Heart right ventricle (tissue), 16 donors: ENCODE results near the gene OSBPL10. TPM values are rescaled to one million over a fixed set of nuclear protein-coding genes. Genes with fewer than 3 reads are reported as not detected.

ENCODE experiments used
- ATAC-seq, 8 donors: fragments of 200-7000 bp; cut with Tn5 transposase; one replicate each; pipeline ENCODE4 v1.9.1; 2020; ENCODE audit warnings: mild to moderate bottlenecking in 8 of 8, moderate library complexity in 8 of 8, moderate number of reproducible peaks in 1 of 8
- DNase-seq, 2 donors: peaks; one replicate each; pipeline ENCODE4 v3.0.0-alpha.2; 2020
- H3K27ac ChIP-seq, 10 donors: fragments of 200-600 bp; sonication (generic) in 2 of 10; one replicate each; pipeline versions ENCODE4 v1.5.0 to v1.8.0; 2020 to 2022; ENCODE audit warnings: mild to moderate bottlenecking in 3 of 10
- H3K27me3 ChIP-seq, 7 donors: fragments of 200-600 bp; one replicate each; pipeline ENCODE4 v1.8.0; 2021 to 2022; ENCODE audit warnings: mild to moderate bottlenecking in 2 of 7
- H3K36me3 ChIP-seq, 9 donors: fragments of 200-600 bp; sonication (generic) in 1 of 9; one replicate each; pipeline versions ENCODE4 v1.5.0 to v1.8.0; 2020 to 2022; ENCODE audit warnings: mild to moderate bottlenecking in 2 of 9
- H3K4me1 ChIP-seq, 9 donors: fragments of 200-600 bp; sonication (generic) in 1 of 9; one replicate each; pipeline versions ENCODE4 v1.5.0 to v1.8.0; 2020 to 2022; ENCODE audit warnings: mild to moderate bottlenecking in 4 of 9
- H3K4me3 ChIP-seq, 10 donors: fragments of 200-600 bp; sonication (generic) in 2 of 10; one replicate each; pipeline versions ENCODE4 v1.5.0 to v1.8.0; 2020 to 2022; ENCODE audit warnings: mild to moderate bottlenecking in 7 of 10, moderate library complexity in 2 of 10
- H3K9me3 ChIP-seq, 11 donors: fragments of 200-600 bp in 10 of 11; sonication (generic) in 2 of 11; one replicate each; pipeline versions ENCODE4 v1.5.0 to v1.8.0; 2013 to 2022; ENCODE audit warnings: mild to moderate bottlenecking in 2 of 11, control low read depth in 1 of 11, moderate library complexity in 1 of 11
- WGBS, 2 donors: extraction: QIAGEN DNeasy Blood & Tissue Kit; methylation state at CpG; one replicate each; pipeline ENCODE4 v1.1.7; 2013; ENCODE audit warnings: inconsistent platforms in 1 of 2; 5-methylcytosine and 5-hydroxymethylcytosine counted together
- intact Hi-C, 10 donors: fragments of 100-400 bp; cut with DNase I; formaldehyde crosslinking; loops; one replicate each; pipeline versions ENCODE4 v1.11.1 to v1.14.2; 2022
- polyA plus RNA-seq, 2 donors: library from polyadenylated mRNA; stranded (reverse); fragments of 200-250 nt; gene quantifications; one replicate each; pipeline ENCODE4 v1.2.3, GENCODE V29; 2013
- total RNA-seq, 10 donors: library from RNA; stranded (reverse); fragmentation: NEBNext Ultra II Directional in 3 of 10; extraction: Animal tissue kit (Norgen Biotek cat#: 25700) in 3 of 10; gene quantifications; one replicate each; pipeline versions ENCODE4 v1.2.1 to v1.2.4, GENCODE V29; 2021 to 2023
- TF ChIP-seq, protein P1 (sequence below), 9 donors: fragments of 200-600 bp; sonication (generic) in 2 of 9; IDR thresholded peaks; one replicate each; pipeline versions ENCODE4 v1.5.0 to v1.8.0; 2021 to 2022; ENCODE audit warnings: antibody characterized with exemption in 9 of 9, mild to moderate bottlenecking in 5 of 9, moderate library complexity in 1 of 9
- donor health status: Arrhythmogenic right ventricular cardiomyopathy.
- donor health status: ischemic (EF 13 %, LVEDD 7.1; RV severe dilation, severe dysfunction).
- donor health status: healthy with polysubstance abuse.
- donor health status: DM: no; HTN: yes; CAD: no.
- donor health status: DM: no; HTN: no; CAD: no.
- donor health status: ischemic (EF 25% LVEDD 6.9; RV normal size, moderate dysfunction).
- donor health status: ischemic (EF 25% LVEDD 5.7; RV mildly dilated, moderate dysfunction).
- donor health status: healthy.
- donor health status: DM: yes; HTN: yes; CAD: no.
- donor health status: Ischemic cardiomyopathy.
- donor health status: ischemic (EF 35%, LVEDD 5.7; RV mildly dilated, moderate dysfunction).
- donor health status: nonischemic (EF 11% LVEDD 7.7; RV severe dilation, severe dysfunction).
- donor health status: DM: yes; HTN: yes; CAD: no.
- donor health status: PGD.
- donor health status: ischemic (EF 29% LVEDD 5.4; RV normal size, mild dysfunction).
- donor health status: nonischemic (EF 23%, LVEDD 6.1; RV moderate dilation, normal function).

OSBPL10 gene
- total and polyA plus RNA-seq, 12 donors: 1.2 to 8.5 (median 4.1) TPM

DNA sequence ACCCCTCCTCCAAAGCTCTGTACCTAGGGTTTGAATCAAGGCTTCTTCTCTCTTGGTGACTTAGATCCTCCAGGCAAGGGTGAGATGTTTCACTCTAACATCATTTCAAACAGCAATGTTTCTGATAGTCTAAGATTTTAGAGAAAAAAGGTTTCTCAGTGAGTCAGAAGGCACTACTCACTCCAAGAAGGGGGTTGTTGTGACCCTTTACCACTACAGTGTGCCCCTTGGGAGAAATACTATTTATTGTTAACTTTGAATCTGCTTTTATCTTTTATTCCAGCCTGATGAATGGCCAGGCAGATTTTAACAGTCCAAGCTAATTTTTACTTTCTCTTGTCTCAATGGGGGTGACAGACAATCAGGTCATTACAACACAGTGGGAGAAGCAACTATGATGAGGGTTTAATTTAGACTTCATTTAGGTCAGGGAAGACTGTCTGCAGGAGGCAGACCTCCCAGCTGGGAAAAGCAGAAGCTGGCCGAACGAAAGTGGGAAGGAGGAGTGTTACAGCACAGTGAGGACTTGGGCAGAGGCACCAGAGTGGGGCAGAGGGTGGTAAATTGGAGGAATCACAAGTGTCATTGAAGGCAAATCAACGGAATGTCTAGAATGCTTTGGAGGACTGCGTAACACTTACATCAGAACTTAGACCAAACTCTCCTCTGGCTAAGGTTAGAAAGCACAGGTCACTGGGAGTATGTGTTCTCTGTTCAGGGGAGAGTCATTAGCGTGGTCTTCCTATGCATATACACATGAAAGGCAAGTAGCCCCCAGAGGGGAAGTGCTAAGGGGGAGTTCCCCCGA, 21.7 kb upstream of the OSBPL10 start:
- Histone ChIP-seq H3K4me1 (no peaks in the 10 kb centered on the region), H3K9me3 (no peaks in the 10 kb centered on the region), H3K27me3 (peaks cover 0 to 6% (median 0%) of the 10 kb centered on the region in 7 donors), H3K27ac (no peak overlapping the region), H3K36me3 (no peaks in the 10 kb centered on the region), H3K4me3 (no peak overlapping the region)
- 59 to 62% methylated on average over 6 of the region's 6 CpGs for WGBS, 2 donors
- intact Hi-C loops: no loop called here
- TF ChIP-seq, protein P1, sequence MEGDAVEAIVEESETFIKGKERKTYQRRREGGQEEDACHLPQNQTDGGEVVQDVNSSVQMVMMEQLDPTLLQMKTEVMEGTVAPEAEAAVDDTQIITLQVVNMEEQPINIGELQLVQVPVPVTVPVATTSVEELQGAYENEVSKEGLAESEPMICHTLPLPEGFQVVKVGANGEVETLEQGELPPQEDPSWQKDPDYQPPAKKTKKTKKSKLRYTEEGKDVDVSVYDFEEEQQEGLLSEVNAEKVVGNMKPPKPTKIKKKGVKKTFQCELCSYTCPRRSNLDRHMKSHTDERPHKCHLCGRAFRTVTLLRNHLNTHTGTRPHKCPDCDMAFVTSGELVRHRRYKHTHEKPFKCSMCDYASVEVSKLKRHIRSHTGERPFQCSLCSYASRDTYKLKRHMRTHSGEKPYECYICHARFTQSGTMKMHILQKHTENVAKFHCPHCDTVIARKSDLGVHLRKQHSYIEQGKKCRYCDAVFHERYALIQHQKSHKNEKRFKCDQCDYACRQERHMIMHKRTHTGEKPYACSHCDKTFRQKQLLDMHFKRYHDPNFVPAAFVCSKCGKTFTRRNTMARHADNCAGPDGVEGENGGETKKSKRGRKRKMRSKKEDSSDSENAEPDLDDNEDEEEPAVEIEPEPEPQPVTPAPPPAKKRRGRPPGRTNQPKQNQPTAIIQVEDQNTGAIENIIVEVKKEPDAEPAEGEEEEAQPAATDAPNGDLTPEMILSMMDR (IDR thresholded peaks at IDR 0.05): no peak
- ATAC-seq (peak in 1 of 8 donors; percentile 34), DNase-seq (no peak)

DNA sequence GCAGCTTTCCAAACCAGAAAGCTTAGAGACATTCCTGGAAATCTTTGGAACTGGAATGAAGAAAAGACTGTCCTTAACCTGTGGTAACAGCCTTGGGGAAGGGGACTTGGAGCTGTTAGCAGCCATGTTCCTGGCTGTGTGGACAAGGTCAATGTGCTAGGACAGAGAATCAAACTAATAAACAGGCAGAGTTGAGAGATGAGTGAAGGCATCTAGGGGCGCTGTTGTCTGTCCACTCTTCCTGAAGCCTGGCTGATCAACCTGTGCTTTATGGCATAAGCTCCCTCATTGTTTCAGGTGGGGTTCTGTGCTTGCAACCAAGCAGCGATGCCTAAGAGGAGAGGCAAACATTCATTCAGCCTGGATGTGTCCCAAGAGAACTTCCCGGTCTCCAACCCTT, 19.8 kb upstream of the OSBPL10 start:
- 78 to 80% methylated on average over 3 of the region's 3 CpGs for WGBS, 2 donors
- Histone ChIP-seq H3K4me3 (no peak overlapping the region), H3K9me3 (peaks cover 0 to under 1% (median 0%) of the 10 kb centered on the region in 11 donors), H3K36me3 (no peaks in the 10 kb centered on the region), H3K4me1 (no peaks in the 10 kb centered on the region), H3K27me3 (no peaks in the 10 kb centered on the region), H3K27ac (no peak overlapping the region)
- intact Hi-C loops: no loop called here
- DNase-seq (no peak), ATAC-seq (no peak)
- TF ChIP-seq, protein P1 (IDR thresholded peaks at IDR 0.05): no peak

DNA sequence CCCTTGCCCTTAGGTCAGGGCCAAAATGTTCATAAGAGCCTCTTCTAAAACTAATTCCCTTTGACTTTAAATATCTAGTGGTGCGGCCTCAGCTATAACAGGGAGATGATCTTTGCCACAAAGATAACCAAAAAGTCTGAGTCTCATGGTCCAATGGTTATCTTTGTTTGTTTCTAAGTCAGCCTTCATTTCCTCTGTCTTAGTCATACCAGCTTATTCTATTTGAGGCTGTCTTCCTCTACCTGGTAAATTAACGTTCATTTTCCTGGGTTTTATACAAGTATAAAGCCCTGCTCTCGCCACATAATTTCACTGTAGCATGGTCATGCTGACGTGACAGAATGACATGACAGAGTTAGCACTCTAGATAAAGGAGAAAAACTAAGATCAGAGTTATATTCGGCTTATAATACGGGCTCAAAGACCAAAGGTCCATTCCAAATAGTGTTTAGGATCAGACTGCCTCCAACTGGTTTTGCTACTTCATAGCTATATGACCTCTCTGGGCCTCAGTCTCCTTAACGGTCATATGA, 18.9 kb upstream of the OSBPL10 start:
- TF ChIP-seq, protein P1 (IDR thresholded peaks at IDR 0.05): no peak
- no peaks in the 10 kb centered on the region for H3K36me3 ChIP-seq
- H3K27me3 ChIP-seq: no peaks in the 10 kb centered on the region
- intact Hi-C loops: no loop called here
- H3K4me3 ChIP-seq: no peak overlapping the region
- no peaks in the 10 kb centered on the region for H3K4me1 ChIP-seq
- ATAC-seq (no peak), DNase-seq (no peak)
- H3K27ac ChIP-seq: no peak overlapping the region
- peaks cover 0 to 10% (median 0%) of the 10 kb centered on the region in 11 donors for H3K9me3 ChIP-seq
- 79 to 83% methylated on average over 7 of the region's 7 CpGs for WGBS, 2 donors

DNA sequence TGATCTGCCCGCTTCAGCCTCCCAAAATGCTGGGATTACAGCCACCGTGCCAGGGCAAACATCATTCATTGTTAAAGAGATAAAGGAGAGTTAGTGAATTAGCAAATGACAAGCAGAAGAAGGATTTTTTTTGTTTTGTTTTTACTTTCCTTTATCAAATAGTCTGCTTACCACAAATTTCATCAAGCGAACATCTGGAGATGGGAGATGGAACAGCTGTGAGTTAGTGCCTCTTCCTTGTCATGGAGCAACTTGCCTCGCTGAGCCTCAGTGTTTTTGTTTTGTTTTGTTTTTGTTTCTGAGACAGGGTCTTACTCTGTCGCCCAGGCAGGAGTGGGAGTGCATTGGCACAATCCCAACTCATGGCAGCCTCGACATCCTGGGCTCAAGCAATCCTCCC, 16.4 kb upstream of the OSBPL10 start:
- TF ChIP-seq, protein P1 (IDR thresholded peaks at IDR 0.05): no peak
- no peak for DNase-seq
- Histone ChIP-seq H3K4me3 (no peak overlapping the region), H3K27ac (no peak overlapping the region), H3K27me3 (no peaks in the 10 kb centered on the region), H3K36me3 (no peaks in the 10 kb centered on the region), H3K4me1 (no peaks in the 10 kb centered on the region), H3K9me3 (peaks cover 0 to 17% (median 0%) of the 10 kb centered on the region in 11 donors)
- peak in 2 of 8 donors; percentile 27 to 77 for ATAC-seq
- 57 to 63% methylated on average over 6 of the region's 6 CpGs for WGBS, 2 donors
- intact Hi-C loops: no loop called here
